ENCODE results near the gene ABL1.

- TF ChIP-seq, protein P1, sequence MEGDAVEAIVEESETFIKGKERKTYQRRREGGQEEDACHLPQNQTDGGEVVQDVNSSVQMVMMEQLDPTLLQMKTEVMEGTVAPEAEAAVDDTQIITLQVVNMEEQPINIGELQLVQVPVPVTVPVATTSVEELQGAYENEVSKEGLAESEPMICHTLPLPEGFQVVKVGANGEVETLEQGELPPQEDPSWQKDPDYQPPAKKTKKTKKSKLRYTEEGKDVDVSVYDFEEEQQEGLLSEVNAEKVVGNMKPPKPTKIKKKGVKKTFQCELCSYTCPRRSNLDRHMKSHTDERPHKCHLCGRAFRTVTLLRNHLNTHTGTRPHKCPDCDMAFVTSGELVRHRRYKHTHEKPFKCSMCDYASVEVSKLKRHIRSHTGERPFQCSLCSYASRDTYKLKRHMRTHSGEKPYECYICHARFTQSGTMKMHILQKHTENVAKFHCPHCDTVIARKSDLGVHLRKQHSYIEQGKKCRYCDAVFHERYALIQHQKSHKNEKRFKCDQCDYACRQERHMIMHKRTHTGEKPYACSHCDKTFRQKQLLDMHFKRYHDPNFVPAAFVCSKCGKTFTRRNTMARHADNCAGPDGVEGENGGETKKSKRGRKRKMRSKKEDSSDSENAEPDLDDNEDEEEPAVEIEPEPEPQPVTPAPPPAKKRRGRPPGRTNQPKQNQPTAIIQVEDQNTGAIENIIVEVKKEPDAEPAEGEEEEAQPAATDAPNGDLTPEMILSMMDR (conservative IDR thresholded peaks at IDR 0.05), result no peak
- no peak for TF ChIP-seq ZFX (IDR thresholded peaks at IDR 0.05)
Measured at GRCh38 chr9:130879863-130880411, 44.9 kb downstream of the ABL1 start.

All from C4-2B (cell line).